IMR-90 (cell line): ENCODE data around the gene ABCA5. TPM values are rescaled to one million over a fixed set of nuclear protein-coding genes. Genes with fewer than 3 reads are reported as not detected.

Experiments used
- ATAC-seq: fragments of 200-7000 bp; cut with Tn5 transposase; 2 replicates; pipeline ENCODE4 v1.9.1; 2020; ENCODE audit warnings: low read depth, mild to moderate bottlenecking, moderate library complexity
- BruUV-seq: library from RNA; stranded (reverse); fragments of 400-500 nt; replicated peaks from 2 replicates; lab custom pipeline; 2021; lab: Mats Ljungman, UMichigan
- CTCF ChIA-PET: fragments of 300-600 bp; formaldehyde crosslinking; extraction: SDS; loops from one replicate; lab custom pipeline; 2021; ENCODE audit warnings: antibody characterized with exemption; lab: Yijun Ruan, JAX
- POLR2A ChIA-PET: fragments of 300-600 bp; sonication (Branson Sonifier 250); formaldehyde crosslinking; loops from one replicate; lab custom pipeline; 2022; ENCODE audit warnings: antibody characterized with exemption; ENCODE audit not compliant: unreplicated experiment; lab: Charles Lee
- DNase-seq: peaks from one replicate; pipeline ENCODE4 v3.0.0; 2013
- H2AFZ ChIP-seq: replicated peaks from 2 replicates; pipeline ENCODE3; 2013; ENCODE audit warnings: low read length, mild to moderate bottlenecking; ENCODE audit not compliant: poor library complexity
- H2AK5ac ChIP-seq: 2 replicates; pipeline ENCODE4 v1.6.1; 2013; ENCODE audit warnings: low read depth, low read length, inconsistent platforms
- H2AK9ac ChIP-seq: replicated peaks from 2 replicates; pipeline ENCODE3; 2013; ENCODE audit warnings: mild to moderate bottlenecking, low read depth, low read length, moderate library complexity; ENCODE audit not compliant: poor library complexity
- H2BK120ac ChIP-seq: 2 replicates; pipeline ENCODE4 v1.6.1; 2013; ENCODE audit warnings: low read depth, low read length, inconsistent platforms
- H2BK15ac ChIP-seq: 3 replicates; pipeline ENCODE4 v1.6.1; 2013; ENCODE audit warnings: low read depth, low read length, inconsistent platforms
- H2BK20ac ChIP-seq: 2 replicates; pipeline ENCODE4 v1.6.1; 2013; ENCODE audit warnings: low read depth, mild to moderate bottlenecking, inconsistent platforms, low read length, moderate library complexity
- H2BK5ac ChIP-seq: 2 replicates; pipeline ENCODE4 v1.6.1; 2013; ENCODE audit warnings: mild to moderate bottlenecking, low read depth, low read length, inconsistent platforms; ENCODE audit not compliant: poor library complexity, severe bottlenecking
- H3K14ac ChIP-seq: replicated peaks from 2 replicates; pipeline ENCODE4 v1.6.1; 2013; ENCODE audit warnings: low read depth, low read length, inconsistent platforms
- H3K18ac ChIP-seq: 2 replicates; pipeline ENCODE4 v1.6.1; 2013; ENCODE audit warnings: low read depth, low read length, control low read depth
- H3K23ac ChIP-seq: 2 replicates; pipeline ENCODE4 v1.6.1; 2013; ENCODE audit warnings: low read depth, low read length, inconsistent platforms
- H3K27ac ChIP-seq: 2 replicates; pipeline ENCODE4 v1.5.1; 2013; ENCODE audit warnings: mild to moderate bottlenecking, control low read depth, low read length; ENCODE audit not compliant: insufficient read depth
- H3K27me3 ChIP-seq: 2 replicates; pipeline ENCODE4 v1.6.1; 2013; ENCODE audit warnings: low read length; ENCODE audit not compliant: control insufficient read depth, insufficient read depth
- H3K36me3 ChIP-seq: 2 replicates; pipeline ENCODE4 v1.6.1; 2013; ENCODE audit warnings: low read length, mixed read lengths; ENCODE audit not compliant: control insufficient read depth, insufficient read depth
- H3K4ac ChIP-seq: 2 replicates; pipeline ENCODE4 v1.6.1; 2013; ENCODE audit warnings: low read depth, low read length, inconsistent platforms
- H3K4me1 ChIP-seq: 2 replicates; pipeline ENCODE4 v1.6.1; 2013; ENCODE audit warnings: low read length, mixed read lengths; ENCODE audit not compliant: control insufficient read depth, insufficient read depth
- H3K4me2 ChIP-seq: 2 replicates; pipeline ENCODE4 v1.6.1; 2013; ENCODE audit warnings: low read depth, mild to moderate bottlenecking, control low read depth, low read length, moderate library complexity
- H3K4me3 ChIP-seq: 2 replicates; pipeline ENCODE4 v1.5.1; 2013; ENCODE audit warnings: low read depth, mild to moderate bottlenecking, control low read depth, low read length, moderate library complexity; ENCODE audit not compliant: insufficient read depth
- H3K56ac ChIP-seq: 2 replicates; pipeline ENCODE4 v1.6.1; 2013; ENCODE audit warnings: low read length, inconsistent platforms; ENCODE audit not compliant: insufficient read depth; ENCODE audit errors: extremely low read depth
- H3K79me1 ChIP-seq, 2 experiments: 2 replicates each; pipeline ENCODE4 v1.6.1; 2013; ENCODE audit warnings: low read length in 2 of 2, inconsistent platforms in 1 of 2, low read depth in 1 of 2
- H3K9ac ChIP-seq: 2 replicates; pipeline ENCODE4 v1.6.1; 2013; ENCODE audit warnings: low read depth, low read length, control low read depth
- H3K9me1 ChIP-seq: 2 replicates; pipeline ENCODE4 v1.6.1; 2013; ENCODE audit warnings: low read length, inconsistent platforms; ENCODE audit not compliant: insufficient read depth
- H3K9me3 ChIP-seq: 2 replicates; pipeline ENCODE4 v1.6.1; 2013; ENCODE audit warnings: low read length; ENCODE audit not compliant: control insufficient read depth, insufficient read depth
- H4K20me1 ChIP-seq: 2 replicates; pipeline ENCODE4 v1.6.1; 2013; ENCODE audit warnings: low read length, inconsistent platforms; ENCODE audit not compliant: insufficient read depth
- H4K5ac ChIP-seq: 2 replicates; pipeline ENCODE4 v1.6.1; 2013; ENCODE audit warnings: mild to moderate bottlenecking, low read depth, low read length, control low read depth
- H4K8ac ChIP-seq, 2 experiments: 2 replicates each; pipeline ENCODE4 v1.6.1; 2013; ENCODE audit warnings: low read depth in 2 of 2, low read length in 2 of 2, control low read depth in 1 of 2, inconsistent platforms in 1 of 2
- H4K91ac ChIP-seq: 2 replicates; pipeline ENCODE4 v1.6.1; 2013; ENCODE audit warnings: low read depth, low read length, inconsistent platforms; ENCODE audit not compliant: insufficient read depth
- BHLHE40 ChIP-seq: fragments of 150-350 bp; IDR thresholded peaks from 2 replicates; pipeline ENCODE4 v1.6.1; 2016; ENCODE audit warnings: mild to moderate bottlenecking, low read depth, low read length
- CEBPB ChIP-seq: IDR thresholded peaks from 2 replicates; pipeline ENCODE4 v1.6.1; 2012; ENCODE audit warnings: low read depth, low read length, improper control_type of control experiment
- CHD1 ChIP-seq: IDR thresholded peaks from 2 replicates; pipeline ENCODE4 v1.6.1; 2012; ENCODE audit warnings: low read depth, low read length, improper control_type of control experiment
- CTCF ChIP-seq: conservative IDR thresholded peaks from 2 replicates; pipeline ENCODE4 v1.5.1; 2012; ENCODE audit warnings: mild to moderate bottlenecking, low read depth, low read length, improper control_type of control experiment
- MXI1 ChIP-seq: IDR thresholded peaks from 2 replicates; pipeline ENCODE4 v1.6.1; 2012; ENCODE audit warnings: low read depth, mild to moderate bottlenecking, low read length, moderate library complexity, borderline replicate concordance
- POLR2A ChIP-seq: IDR thresholded peaks from 2 replicates; pipeline ENCODE4 v1.6.1; 2012; ENCODE audit warnings: mild to moderate bottlenecking, low read depth, low read length
- RAD21 ChIP-seq: IDR thresholded peaks from 2 replicates; pipeline ENCODE4 v1.6.1; 2012; ENCODE audit warnings: low read length, improper control_type of control experiment
- dilution Hi-C: fragments of 300-500 bp; cut with HindIII; formaldehyde crosslinking; loops from one replicate; pipeline ENCODE4 v1.14.3; 2018; ENCODE audit warnings: low sequenced_read_pairs; ENCODE audit not compliant: unreplicated experiment
- in situ Hi-C: fragments of 300-500 bp; cut with MboI; formaldehyde crosslinking; loops from 3 replicates; pipeline ENCODE4 v1.14.3; 2019; ENCODE audit warnings: low sequenced_read_pairs, inconsistent platforms, mixed read lengths
- intact Hi-C: fragments of 100-400 bp; cut with micrococcal nuclease; formaldehyde crosslinking; loops from 2 replicates; pipeline ENCODE4 v1.10.0; 2022
- polyA plus RNA-seq, 3 experiments: library from polyadenylated mRNA; depleted of rRNA; stranded (reverse); fragments of >200 nt; gene quantifications; 2 replicates each; pipeline ENCODE4 v1.2.3, GENCODE V29; 2012; ENCODE audit warnings: low replicate concordance in 1 of 3
- total RNA-seq: library from RNA; depleted of rRNA; stranded (reverse); fragments of >200 nt; gene quantifications from 2 replicates; pipeline ENCODE4 v1.2.3, GENCODE V29; 2012

ABCA5 gene
- total and polyA plus RNA-seq, 2 of the 4 experiments (the other 2 are of a cell fraction) = 1.3 to 2.3 TPM

DNA sequence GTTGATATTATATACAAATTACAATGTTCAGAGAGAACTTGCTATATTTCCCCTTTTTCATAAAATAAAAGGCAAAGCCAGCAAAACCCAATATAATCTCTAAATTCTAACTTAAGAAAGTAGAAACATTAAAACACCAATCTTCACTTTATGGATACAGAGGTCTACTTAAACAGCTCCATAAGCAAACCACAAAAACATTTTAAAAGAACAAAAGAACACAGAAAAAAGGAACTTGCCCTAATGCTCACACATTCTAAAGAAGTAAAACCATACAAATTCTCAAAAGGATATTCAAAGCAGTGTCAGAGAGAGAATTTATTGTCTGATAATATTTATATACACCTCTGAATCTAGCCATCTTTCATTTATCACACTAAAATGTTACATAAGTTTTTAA is 98.9 kb downstream of the ABCA5 start:
- no peaks in the 10 kb centered on the region for H3K9me3 ChIP-seq
- BruUV-seq = no TSS peak
- H3K79me1 ChIP-seq = no peaks in the 10 kb centered on the region
- H2AFZ ChIP-seq = no peak overlapping the region
- no peak overlapping the region for H3K4me3 ChIP-seq
- no peak overlapping the region for H3K9ac ChIP-seq
- H2AK9ac ChIP-seq = no peak overlapping the region
- no peaks in the 10 kb centered on the region for H4K20me1 ChIP-seq
- H3K27me3 ChIP-seq = no peaks in the 10 kb centered on the region
- DNase-seq (no peak), ATAC-seq (no peak)
- H2AK5ac ChIP-seq = no peak overlapping the region
- ChIA-PET POLR2A (no interaction called here), CTCF (no interaction called here)
- in situ Hi-C loops = no loop called here
- H2BK20ac ChIP-seq = no peak overlapping the region
- H3K4ac ChIP-seq = no peak overlapping the region
- no peak overlapping the region for H3K18ac ChIP-seq
- no peak overlapping the region for H4K91ac ChIP-seq
- H4K8ac ChIP-seq = no peak overlapping the region
- no peak overlapping the region for H2BK120ac ChIP-seq
- no peak overlapping the region for H3K4me2 ChIP-seq
- TF ChIP-seq CHD1 = no peak
- no peak for TF ChIP-seq MXI1
- TF ChIP-seq CEBPB = no peak
- TF ChIP-seq BHLHE40 = no peak
- no peak for TF ChIP-seq CTCF
- TF ChIP-seq POLR2A = no peak
- TF ChIP-seq RAD21 = no peak
- no peak overlapping the region for H4K5ac ChIP-seq
- H3K9me1 ChIP-seq = no peaks in the 10 kb centered on the region
- dilution Hi-C loops = no loop called here
- H3K14ac ChIP-seq = no peak overlapping the region
- intact Hi-C loops = no loop called here
- H3K36me3 ChIP-seq = no peaks in the 10 kb centered on the region
- H3K56ac ChIP-seq = no peak overlapping the region
- H3K27ac ChIP-seq = no peak overlapping the region
- H3K23ac ChIP-seq = no peak overlapping the region
- no peak overlapping the region for H2BK15ac ChIP-seq
- H3K4me1 ChIP-seq = no peaks in the 10 kb centered on the region
- no peak overlapping the region for H2BK5ac ChIP-seq
